ENCODE measurements around the gene ZDHHC8.

The ZDHHC8 gene

GRCh38 chr22:20099099-20099711 is 32.4 kb upstream of the ZDHHC8 start:
- Histone ChIP-seq H2BK15ac (ENCODE audit: low read depth, poor library complexity, severe bottlenecking) (no peak overlapping the region), H3K36me3 (ENCODE audit: control insufficient read depth in 1 of 2, insufficient read depth in 2 of 2, low read depth in 1 of 2, low read length in 2 of 2) (peaks cover 56 to 87% of the 10 kb centered on the region in 2 experiments)
- WGBS, result 98% methylated on average over 6 of the region's 6 CpGs

GRCh38 chr22:20101638-20102037 is 30.0 kb upstream of the ZDHHC8 start:
- 96% methylated on average over 8 of the region's 8 CpGs for WGBS

More at GRCh38 chr22:20099099-20099711, 32.4 kb upstream of the ZDHHC8 start:
- no peak overlapping the region for H2AFZ ChIP-seq (ENCODE audit: low read depth, low read length)
- no peak overlapping the region for H3K4ac ChIP-seq (ENCODE audit: low read depth in 1 of 2, low read length in 2 of 2)
- H2AK5ac ChIP-seq (ENCODE audit: low read length, severe bottlenecking), result no peak overlapping the region
- no peak overlapping the region for H2BK120ac ChIP-seq (ENCODE audit: low read depth, low read length)
- H3K27ac ChIP-seq (ENCODE audit: low read length, poor library complexity, severe bottlenecking), result no peak overlapping the region
- no peak for DNase-seq
- H3K4me1 ChIP-seq (ENCODE audit: control insufficient read depth, insufficient read depth, low read depth, low read length), result no peaks in the 10 kb centered on the region
- no peak overlapping the region for H3K4me3 ChIP-seq (ENCODE audit: insufficient read depth in 1 of 2, low read depth in 1 of 2, low read length in 2 of 2)
- peaks cover 6% of the 10 kb centered on the region for H3K9me3 ChIP-seq (ENCODE audit: control insufficient read depth, low read length)
- H4K91ac ChIP-seq (ENCODE audit: low read length), result no peak overlapping the region
- no peak overlapping the region for H3K4me2 ChIP-seq (ENCODE audit: low read length, poor library complexity, severe bottlenecking)
- no peak overlapping the region for H3K18ac ChIP-seq (ENCODE audit: low read depth in 1 of 2, low read length in 2 of 2)
- H3K14ac ChIP-seq (ENCODE audit: low read length in 2 of 2), result no peak overlapping the region
- H3K23ac ChIP-seq (ENCODE audit: low read length in 2 of 2), result no peak overlapping the region
- H4K8ac ChIP-seq (ENCODE audit: low read length), result no peak overlapping the region
- H2BK5ac ChIP-seq (ENCODE audit: low read depth, low read length, poor library complexity, severe bottlenecking), result no peak overlapping the region
- no peak overlapping the region for H3K9ac ChIP-seq (ENCODE audit: low read length)
- H2BK12ac ChIP-seq (ENCODE audit: low read length in 2 of 2), result no peak overlapping the region
- H3K79me1 ChIP-seq (replicated peaks; ENCODE audit: low read length, poor library complexity, severe bottlenecking), result peaks cover 31% of the 10 kb centered on the region
- H3K27me3 ChIP-seq (ENCODE audit: control insufficient read depth in 1 of 2, insufficient read depth in 1 of 2, low read length in 2 of 2), result no peaks in the 10 kb centered on the region

GRCh38 chr22:20102203-20102780 is 29.3 kb upstream of the ZDHHC8 start:
- no peak for DNase-seq
- Histone ChIP-seq H2BK120ac (ENCODE audit: low read depth, low read length) (no peak overlapping the region), H2BK12ac (ENCODE audit: low read length in 2 of 2) (no peak overlapping the region), H3K79me1 (replicated peaks; ENCODE audit: low read length, poor library complexity, severe bottlenecking) (peaks cover 43% of the 10 kb centered on the region), H3K18ac (ENCODE audit: low read depth in 1 of 2, low read length in 2 of 2) (no peak overlapping the region), H2BK15ac (ENCODE audit: low read depth, poor library complexity, severe bottlenecking) (no peak overlapping the region), H3K4me1 (ENCODE audit: control insufficient read depth, insufficient read depth, low read depth, low read length) (peaks cover 15% of the 10 kb centered on the region), H4K91ac (ENCODE audit: low read length) (no peak overlapping the region), H3K36me3 (ENCODE audit: control insufficient read depth in 1 of 2, insufficient read depth in 2 of 2, low read depth in 1 of 2, low read length in 2 of 2) (peaks cover 67 to 86% of the 10 kb centered on the region in 2 experiments), H4K8ac (ENCODE audit: low read length) (no peak overlapping the region), H3K23ac (ENCODE audit: low read length in 2 of 2) (no peak overlapping the region), H3K27ac (ENCODE audit: low read length, poor library complexity, severe bottlenecking) (no peak overlapping the region), H3K4me2 (ENCODE audit: low read length, poor library complexity, severe bottlenecking) (no peak overlapping the region), H2AK5ac (ENCODE audit: low read length, severe bottlenecking) (no peak overlapping the region), H3K9me3 (ENCODE audit: control insufficient read depth, low read length) (no peaks in the 10 kb centered on the region), H2AFZ (ENCODE audit: low read depth, low read length) (no peak overlapping the region), H3K9ac (ENCODE audit: low read length) (no peak overlapping the region), H3K27me3 (ENCODE audit: control insufficient read depth in 1 of 2, insufficient read depth in 1 of 2, low read length in 2 of 2) (no peaks in the 10 kb centered on the region), H2BK5ac (ENCODE audit: low read depth, low read length, poor library complexity, severe bottlenecking) (no peak overlapping the region), H3K4ac (ENCODE audit: low read depth in 1 of 2, low read length in 2 of 2) (no peak overlapping the region), H3K4me3 (ENCODE audit: insufficient read depth in 1 of 2, low read depth in 1 of 2, low read length in 2 of 2) (no peak overlapping the region), H3K14ac (ENCODE audit: low read length in 2 of 2) (no peak overlapping the region)
- WGBS, result 96% methylated on average over 12 of the region's 12 CpGs

More at GRCh38 chr22:20101638-20102037, 30.0 kb upstream of the ZDHHC8 start:
- no peak for DNase-seq
- H2BK120ac ChIP-seq (ENCODE audit: low read depth, low read length), result no peak overlapping the region
- no peak overlapping the region for H2AK5ac ChIP-seq (ENCODE audit: low read length, severe bottlenecking)
- no peak overlapping the region for H4K8ac ChIP-seq (ENCODE audit: low read length)
- no peak overlapping the region for H3K4me3 ChIP-seq (ENCODE audit: insufficient read depth in 1 of 2, low read depth in 1 of 2, low read length in 2 of 2)
- H3K9me3 ChIP-seq (ENCODE audit: control insufficient read depth, low read length), result peaks cover 3% of the 10 kb centered on the region
- H3K18ac ChIP-seq (ENCODE audit: low read depth in 1 of 2, low read length in 2 of 2), result no peak overlapping the region
- H3K79me1 ChIP-seq (replicated peaks; ENCODE audit: low read length, poor library complexity, severe bottlenecking), result peaks cover 37% of the 10 kb centered on the region
- no peak overlapping the region for H2BK15ac ChIP-seq (ENCODE audit: low read depth, poor library complexity, severe bottlenecking)
- no peak overlapping the region for H3K23ac ChIP-seq (ENCODE audit: low read length in 2 of 2)
- H4K91ac ChIP-seq (ENCODE audit: low read length), result no peak overlapping the region
- no peak overlapping the region for H3K9ac ChIP-seq (ENCODE audit: low read length)
- H3K36me3 ChIP-seq (ENCODE audit: control insufficient read depth in 1 of 2, insufficient read depth in 2 of 2, low read depth in 1 of 2, low read length in 2 of 2), result peaks cover 61 to 86% of the 10 kb centered on the region in 2 experiments
- no peak overlapping the region for H2BK12ac ChIP-seq (ENCODE audit: low read length in 2 of 2)
- H3K14ac ChIP-seq (ENCODE audit: low read length in 2 of 2), result no peak overlapping the region
- H3K4me1 ChIP-seq (ENCODE audit: control insufficient read depth, insufficient read depth, low read depth, low read length), result peaks cover 15% of the 10 kb centered on the region
- H3K27me3 ChIP-seq (ENCODE audit: control insufficient read depth in 1 of 2, insufficient read depth in 1 of 2, low read length in 2 of 2), result no peaks in the 10 kb centered on the region
- no peak overlapping the region for H2AFZ ChIP-seq (ENCODE audit: low read depth, low read length)
- no peak overlapping the region for H2BK5ac ChIP-seq (ENCODE audit: low read depth, low read length, poor library complexity, severe bottlenecking)
- no peak overlapping the region for H3K4me2 ChIP-seq (ENCODE audit: low read length, poor library complexity, severe bottlenecking)
- no peak overlapping the region for H3K4ac ChIP-seq (ENCODE audit: low read depth in 1 of 2, low read length in 2 of 2)
- H3K27ac ChIP-seq (ENCODE audit: low read length, poor library complexity, severe bottlenecking), result no peak overlapping the region

- H3K27ac ChIP-seq (ENCODE audit: low read length, poor library complexity, severe bottlenecking), result no peak overlapping the region
- peaks cover 82 to 89% of the 10 kb centered on the region in 2 experiments for H3K36me3 ChIP-seq (ENCODE audit: control insufficient read depth in 1 of 2, insufficient read depth in 2 of 2, low read depth in 1 of 2, low read length in 2 of 2)
- no peak overlapping the region for H2BK5ac ChIP-seq (ENCODE audit: low read depth, low read length, poor library complexity, severe bottlenecking)
- no peak overlapping the region for H3K4me3 ChIP-seq (ENCODE audit: insufficient read depth in 1 of 2, low read depth in 1 of 2, low read length in 2 of 2)
- no peak overlapping the region for H2AK5ac ChIP-seq (ENCODE audit: low read length, severe bottlenecking)
- no peak overlapping the region for H2AFZ ChIP-seq (ENCODE audit: low read depth, low read length)
- H4K91ac ChIP-seq (ENCODE audit: low read length), result no peak overlapping the region
- 97% methylated on average over 7 of the region's 7 CpGs for WGBS
- no peak for DNase-seq
- H2BK120ac ChIP-seq (ENCODE audit: low read depth, low read length), result no peak overlapping the region
- H2BK12ac ChIP-seq (ENCODE audit: low read length in 2 of 2), result no peak overlapping the region
- peak overlapping the region; percentile 16 for H3K9ac ChIP-seq (ENCODE audit: low read length)
- H3K23ac ChIP-seq (ENCODE audit: low read length in 2 of 2), result no peak overlapping the region
- no peak overlapping the region for H3K18ac ChIP-seq (ENCODE audit: low read depth in 1 of 2, low read length in 2 of 2)
- H3K4me2 ChIP-seq (ENCODE audit: low read length, poor library complexity, severe bottlenecking), result no peak overlapping the region
- H3K79me1 ChIP-seq (replicated peaks; ENCODE audit: low read length, poor library complexity, severe bottlenecking), result peaks cover 39% of the 10 kb centered on the region
- peaks cover 15% of the 10 kb centered on the region for H3K4me1 ChIP-seq (ENCODE audit: control insufficient read depth, insufficient read depth, low read depth, low read length)
- no peak overlapping the region for H4K8ac ChIP-seq (ENCODE audit: low read length)
- H3K14ac ChIP-seq (ENCODE audit: low read length in 2 of 2), result no peak overlapping the region
- no peaks in the 10 kb centered on the region for H3K9me3 ChIP-seq (ENCODE audit: control insufficient read depth, low read length)
- H3K27me3 ChIP-seq (ENCODE audit: control insufficient read depth in 1 of 2, insufficient read depth in 1 of 2, low read length in 2 of 2), result no peaks in the 10 kb centered on the region
- no peak overlapping the region for H2BK15ac ChIP-seq (ENCODE audit: low read depth, poor library complexity, severe bottlenecking)
- H3K4ac ChIP-seq (ENCODE audit: low read depth in 1 of 2, low read length in 2 of 2), result no peak overlapping the region
These were observed 26.0 kb upstream of the ZDHHC8 start for GRCh38 chr22:20105456-20106204.
